ENCODE measurements around the gene LSM7.

DNA sequence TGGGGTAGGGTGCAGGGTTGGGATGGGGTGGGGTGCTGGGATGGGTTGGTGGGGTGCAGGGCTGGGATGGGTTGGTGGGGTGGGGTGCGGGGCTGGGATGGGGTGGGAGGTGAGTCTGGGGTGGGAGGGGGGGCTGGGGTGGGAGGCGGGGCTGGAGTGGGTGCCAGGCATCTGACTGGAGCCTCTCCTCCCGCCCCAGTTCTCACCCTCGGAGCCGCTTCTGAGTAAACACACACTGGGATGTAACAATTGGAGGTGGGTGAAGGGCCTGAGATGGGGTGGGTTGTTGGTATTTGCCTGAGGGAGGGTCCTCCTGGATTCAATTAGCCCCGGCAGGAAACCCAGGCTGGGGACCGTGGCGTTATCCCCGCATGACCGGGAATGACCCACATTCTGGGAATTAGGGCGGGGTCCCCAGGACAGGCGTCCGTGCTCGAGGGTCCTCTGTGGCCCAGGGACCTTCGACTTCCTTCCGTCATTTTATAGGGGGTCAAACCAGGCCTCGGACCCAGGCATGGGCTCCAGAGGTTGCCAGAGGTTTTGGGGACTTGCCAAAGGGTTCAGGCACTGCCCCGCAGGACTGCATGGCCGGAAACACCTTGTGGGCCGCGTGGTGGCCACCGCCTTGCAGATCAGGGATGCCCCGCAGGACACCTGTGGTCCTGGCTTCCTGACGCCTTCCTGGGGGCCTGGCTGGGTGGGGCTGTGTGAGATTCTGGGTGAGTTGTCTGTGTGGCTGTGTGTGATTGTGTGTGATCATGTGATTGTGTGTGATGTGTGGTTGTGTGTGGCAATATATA, 33.1 kb upstream of the LSM7 start:
- TF ChIP-seq, protein P1, sequence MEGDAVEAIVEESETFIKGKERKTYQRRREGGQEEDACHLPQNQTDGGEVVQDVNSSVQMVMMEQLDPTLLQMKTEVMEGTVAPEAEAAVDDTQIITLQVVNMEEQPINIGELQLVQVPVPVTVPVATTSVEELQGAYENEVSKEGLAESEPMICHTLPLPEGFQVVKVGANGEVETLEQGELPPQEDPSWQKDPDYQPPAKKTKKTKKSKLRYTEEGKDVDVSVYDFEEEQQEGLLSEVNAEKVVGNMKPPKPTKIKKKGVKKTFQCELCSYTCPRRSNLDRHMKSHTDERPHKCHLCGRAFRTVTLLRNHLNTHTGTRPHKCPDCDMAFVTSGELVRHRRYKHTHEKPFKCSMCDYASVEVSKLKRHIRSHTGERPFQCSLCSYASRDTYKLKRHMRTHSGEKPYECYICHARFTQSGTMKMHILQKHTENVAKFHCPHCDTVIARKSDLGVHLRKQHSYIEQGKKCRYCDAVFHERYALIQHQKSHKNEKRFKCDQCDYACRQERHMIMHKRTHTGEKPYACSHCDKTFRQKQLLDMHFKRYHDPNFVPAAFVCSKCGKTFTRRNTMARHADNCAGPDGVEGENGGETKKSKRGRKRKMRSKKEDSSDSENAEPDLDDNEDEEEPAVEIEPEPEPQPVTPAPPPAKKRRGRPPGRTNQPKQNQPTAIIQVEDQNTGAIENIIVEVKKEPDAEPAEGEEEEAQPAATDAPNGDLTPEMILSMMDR (IDR thresholded peaks at IDR 0.05), result no peak
- no peak for TF ChIP-seq POLR2AphosphoS5 (IDR thresholded peaks at IDR 0.05)
